B cell (primary cell): ENCODE measurements around the gene ENDOV. TPM values are rescaled to one million over a fixed set of nuclear protein-coding genes. Genes with fewer than 3 reads are reported as not detected.

ENCODE experiments used
- ATAC-seq: fragments of 200-7000 bp; cut with Tn5 transposase; one replicate; pipeline ENCODE4 v1.10.0; 2021; ENCODE audit warnings: low read depth, mild to moderate bottlenecking, moderate number of reproducible peaks, moderate library complexity
- CTCF ChIA-PET: fragments of 350-600 bp; sonication (Branson Sonifier 250); formaldehyde crosslinking; loops from one replicate; lab custom pipeline; 2021; ENCODE audit warnings: antibody characterized with exemption, inconsistent platforms; lab: Charles Lee
- POLR2A ChIA-PET: fragments of 350-600 bp; sonication (Branson Sonifier 250); formaldehyde crosslinking; loops from one replicate; lab custom pipeline; 2021; ENCODE audit warnings: antibody characterized with exemption; lab: Charles Lee
- DNase-seq: peaks from one replicate; pipeline ENCODE4 v3.0.0; 2013
- H2AFZ ChIP-seq: 2 replicates; pipeline ENCODE4 v1.6.1; 2012; ENCODE audit warnings: mild to moderate bottlenecking, low read depth, low read length; ENCODE audit not compliant: insufficient read depth, poor library complexity, severe bottlenecking
- H3K27ac ChIP-seq, 2 donors: 1 replicate in 1 of 2; 2 replicates in 1 of 2; pipeline ENCODE4 v1.5.1; 2012 to 2013; ENCODE audit warnings: low read length in 2 of 2, mild to moderate bottlenecking in 2 of 2, moderate library complexity in 1 of 2
- H3K27me3 ChIP-seq, 4 experiments: fragments of 200-600 bp in 1 of 4; sonication (generic) in 1 of 4; replicated peaks in 1 of 4; 1 replicate in 2 of 4; 2 replicates in 2 of 4; pipeline versions ENCODE4 v1.6.1 to v1.7.0; 2013 to 2016; ENCODE audit warnings: low read length in 3 of 4, mild to moderate bottlenecking in 2 of 4, mixed read lengths in 1 of 4, moderate library complexity in 1 of 4; ENCODE audit not compliant: insufficient read depth in 4 of 4, control insufficient read depth in 3 of 4; ENCODE audit errors: control extremely low read depth in 1 of 4
- H3K36me3 ChIP-seq, 2 experiments: replicated peaks in 1 of 2; 1 replicate in 1 of 2; 2 replicates in 1 of 2; pipeline versions ENCODE4 v1.6.1 to v1.7.1; 2013; ENCODE audit warnings: low read length in 1 of 2; ENCODE audit not compliant: insufficient read depth in 2 of 2, control insufficient read depth in 1 of 2; ENCODE audit errors: control extremely low read depth in 1 of 2, extremely low read depth in 1 of 2
- H3K4me1 ChIP-seq, 2 donors: fragments of 200-600 bp in 1 of 2; sonication (generic) in 1 of 2; 1 replicate in 1 of 2; 2 replicates in 1 of 2; pipeline versions ENCODE4 v1.5.1 to v1.6.1; 2013 to 2017; ENCODE audit warnings: low read length in 2 of 2; ENCODE audit not compliant: control insufficient read depth in 2 of 2, insufficient read depth in 2 of 2
- H3K4me2 ChIP-seq: replicated peaks from 2 replicates; pipeline ENCODE3; 2012; ENCODE audit warnings: mild to moderate bottlenecking, low read depth, low read length; ENCODE audit not compliant: poor library complexity, severe bottlenecking
- H3K4me3 ChIP-seq, 5 experiments: fragments of 200-600 bp in 1 of 5; sonication (generic) in 1 of 5; 1 replicate in 3 of 5; 2 replicates in 2 of 5; pipeline versions ENCODE4 v1.5.1 to v1.7.0; 2011 to 2016; ENCODE audit warnings: low read length in 4 of 5, mild to moderate bottlenecking in 4 of 5, low read depth in 2 of 5, control low read depth in 1 of 5, moderate library complexity in 1 of 5; ENCODE audit not compliant: insufficient read depth in 1 of 5; ENCODE audit errors: control extremely low read depth in 1 of 5, extremely low read depth in 1 of 5
- H3K79me2 ChIP-seq: fragments of 200-600 bp; sonication (generic); one replicate; pipeline ENCODE4 v1.6.0; 2016; ENCODE audit warnings: low read length; ENCODE audit not compliant: control insufficient read depth, insufficient read depth
- H3K9ac ChIP-seq: fragments of 200-600 bp; sonication (generic); 2 replicates; pipeline ENCODE4 v1.6.1; 2017; ENCODE audit warnings: mild to moderate bottlenecking, low read length, moderate library complexity
- H3K9me3 ChIP-seq, 3 donors: one replicate each; pipeline versions ENCODE4 v1.6.1 to v1.7.1; 2013; ENCODE audit warnings: low read length in 2 of 3; ENCODE audit not compliant: control insufficient read depth in 2 of 3, insufficient read depth in 1 of 3; ENCODE audit errors: control extremely low read depth in 1 of 3
- H4K20me1 ChIP-seq: 2 replicates; pipeline ENCODE4 v1.6.0; 2012; ENCODE audit warnings: mild to moderate bottlenecking, low read length; ENCODE audit not compliant: insufficient read depth, control insufficient read depth, poor library complexity, severe bottlenecking
- H3K27ac Mint-ChIP-seq: one replicate; pipeline ENCODE4 v1.8.0; 2021; ENCODE audit warnings: mixed read lengths
- H3K27me3 Mint-ChIP-seq: one replicate; pipeline ENCODE4 v1.8.0; 2021; ENCODE audit warnings: mixed read lengths
- H3K4me1 Mint-ChIP-seq: one replicate; pipeline ENCODE4 v1.8.0; 2021; ENCODE audit warnings: mixed read lengths
- H3K4me3 Mint-ChIP-seq: one replicate; pipeline ENCODE4 v1.8.0; 2021; ENCODE audit warnings: mixed read lengths
- H3K9me3 Mint-ChIP-seq: one replicate; pipeline ENCODE4 v1.8.0; 2022; ENCODE audit warnings: mixed read lengths; ENCODE audit not compliant: insufficient read depth
- CTCF ChIP-seq: fragments of 200-600 bp; IDR thresholded peaks from one replicate; pipeline ENCODE4 v1.8.0; 2022; ENCODE audit warnings: antibody characterized with exemption, mild to moderate bottlenecking
- EZH2 ChIP-seq: IDR thresholded peaks from 2 replicates; pipeline ENCODE4 v1.6.1; 2012; ENCODE audit warnings: borderline replicate concordance, low read depth, mild to moderate bottlenecking, moderate library complexity, low read length; ENCODE audit not compliant: insufficient read depth, poor library complexity, severe bottlenecking
- WGBS: methylation state at CpG from one replicate; pipeline ENCODE4 v1.1.5; 2013; ENCODE audit warnings: missing lambda C conversion rate; ENCODE audit not compliant: insufficient coverage; 5-methylcytosine and 5-hydroxymethylcytosine counted together
- intact Hi-C: fragments of 100-400 bp; cut with micrococcal nuclease; formaldehyde crosslinking; loops from one replicate; pipeline ENCODE4 v1.10.0; 2022
- polyA plus RNA-seq: library from polyadenylated mRNA; depleted of rRNA; stranded (reverse); fragments of >200 nt; gene quantifications from 2 replicates; pipeline ENCODE4 v1.2.3, GENCODE V29; 2012
- total RNA-seq, 2 donors: library from RNA; stranded (reverse); fragments of 120-200 nt in 1 of 2; gene quantifications; 1 replicate in 1 of 2; 2 replicates in 1 of 2; pipeline versions ENCODE4 v1.2.3 to v1.2.4, GENCODE V29; 2013 to 2022

ENDOV gene
- total and polyA plus RNA-seq, 2 donors (not counting 1 experiment from before 2014, with no cell fraction given), result 25.3 to 49.5 TPM

GRCh38 chr17:80430446-80431245 is 15.7 kb downstream of the ENDOV start:
- Histone ChIP-seq H3K27ac (no peak overlapping the region), H3K4me3 (no peak overlapping the region), H3K4me1 (peaks cover 14 to 16% of the 10 kb centered on the region in 2 donors), H3K27me3 (peaks cover 0 to 3% (median 0%) of the 10 kb centered on the region in 4 experiments), H3K9me3 (peaks cover 0 to under 1% (median 0%) of the 10 kb centered on the region in 3 donors), H3K36me3 (no peaks in the 10 kb centered on the region), H3K9ac (no peak overlapping the region), H3K4me2 (no peak overlapping the region), H3K79me2 (no peaks in the 10 kb centered on the region), H4K20me1 (no peaks in the 10 kb centered on the region), H2AFZ (no peak overlapping the region)
- intact Hi-C loops, result no loop called here
- Mint-ChIP-seq H3K9me3 (no peaks in the 10 kb centered on the region), H3K27me3 (no peaks in the 10 kb centered on the region), H3K4me3 (no peak overlapping the region), H3K27ac (no peak overlapping the region), H3K4me1 (peaks cover 12% of the 10 kb centered on the region)
- DNase-seq (no peak), ATAC-seq (no peak)
- ChIA-PET CTCF (no interaction called here), POLR2A (no interaction called here)
- WGBS, result 92% methylated on average over 14 of the region's 15 CpGs
- TF ChIP-seq CTCF (no peak), EZH2 (no peak)
